Right lobe of liver (tissue), 4 donors: ENCODE data around the gene TRMT5.

Experiments used
- CTCF ChIP-seq, 4 donors: fragments of 200-600 bp in 3 of 4; fragments of 450-650 bp in 1 of 4; IDR thresholded peaks; one replicate each; pipeline versions ENCODE4 v1.5.1 to v1.8.0; 2016 to 2022; ENCODE audit warnings: antibody characterized with exemption in 4 of 4, mild to moderate bottlenecking in 2 of 4
- POLR2A ChIP-seq: fragments of 450-650 bp; IDR thresholded peaks from one replicate; pipeline ENCODE4 v1.6.1; 2017; ENCODE audit warnings: antibody characterized with exemption, mild to moderate bottlenecking
- donor health status: DM: no; HTN: no; CAD: no.
- donor health status: DM: no; HTN: no; CAD: no.
- donor health status: DM: no; HTN: yes; CAD: no.

DNA sequence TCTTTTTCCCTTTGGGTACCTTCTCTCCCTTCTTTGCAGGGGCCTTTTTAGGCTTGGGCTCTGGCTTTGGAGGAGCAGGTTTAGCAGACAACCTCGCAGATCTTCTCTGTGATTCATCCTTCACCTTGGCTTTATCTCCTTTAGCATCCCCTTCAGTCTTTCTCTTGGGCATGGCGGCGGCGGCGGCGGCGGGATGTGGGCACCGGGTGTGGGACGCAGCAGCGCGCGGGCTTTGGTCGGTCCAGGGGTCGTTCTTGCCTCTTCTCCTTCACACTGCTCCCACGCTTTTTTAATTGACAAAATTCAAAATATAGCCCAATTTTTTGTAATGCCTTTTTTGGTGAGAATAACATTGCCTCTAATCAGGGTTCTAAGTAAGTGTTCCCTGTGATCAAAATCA is 8.6 kb downstream of the TRMT5 start:
- TF ChIP-seq CTCF (IDR thresholded peaks at IDR 0.05) (no peak), POLR2A (no peak)
